GM19240 (cell line): ENCODE results near the gene PDXK.

ENCODE experiments used
- DNase-seq: peaks from one replicate; pipeline ENCODE4 v3.0.0; 2011; ENCODE audit warnings: low spot score; ENCODE audit not compliant: insufficient read length

The PDXK gene

DNA sequence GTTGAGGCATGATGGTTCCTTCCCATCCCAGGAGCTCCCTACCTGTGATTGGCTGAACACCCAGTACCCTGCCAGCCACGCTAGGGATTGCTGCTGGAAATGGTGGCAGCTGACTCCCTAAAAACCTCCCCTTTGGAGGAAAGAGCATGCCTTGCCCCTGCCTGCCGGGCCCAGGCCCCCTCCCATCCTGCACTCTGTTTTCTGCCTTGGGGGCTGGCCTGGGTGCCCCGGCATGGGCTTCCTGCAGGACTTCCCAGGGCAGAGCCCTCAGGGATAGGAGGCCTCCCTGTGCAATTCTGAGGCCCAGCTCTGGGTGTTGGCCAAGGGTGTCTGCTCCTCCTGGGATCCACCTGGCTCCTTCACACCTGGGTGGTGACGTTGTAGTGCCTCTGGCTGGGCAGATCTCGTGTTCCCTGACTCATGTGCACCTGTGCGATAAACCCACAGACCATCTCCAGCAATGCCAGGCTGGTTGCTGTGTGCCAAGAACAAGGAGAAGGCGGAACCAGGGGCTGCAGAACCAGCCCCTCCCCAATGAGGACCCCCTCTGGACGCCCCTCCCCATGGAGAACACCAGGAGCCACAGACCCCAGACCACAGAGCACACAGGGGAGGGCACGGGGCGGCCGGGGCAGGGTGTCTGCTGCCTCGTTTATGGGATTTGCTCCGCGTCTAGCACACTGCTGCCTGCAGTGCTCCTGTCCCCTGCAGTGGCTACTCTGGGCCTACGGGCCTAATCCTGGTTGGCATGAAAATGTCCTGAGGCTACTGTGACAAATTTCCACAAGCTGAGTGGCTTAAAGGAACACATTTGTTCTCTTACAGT, 43.6 kb downstream of the PDXK start:
- no peak for DNase-seq

DNA sequence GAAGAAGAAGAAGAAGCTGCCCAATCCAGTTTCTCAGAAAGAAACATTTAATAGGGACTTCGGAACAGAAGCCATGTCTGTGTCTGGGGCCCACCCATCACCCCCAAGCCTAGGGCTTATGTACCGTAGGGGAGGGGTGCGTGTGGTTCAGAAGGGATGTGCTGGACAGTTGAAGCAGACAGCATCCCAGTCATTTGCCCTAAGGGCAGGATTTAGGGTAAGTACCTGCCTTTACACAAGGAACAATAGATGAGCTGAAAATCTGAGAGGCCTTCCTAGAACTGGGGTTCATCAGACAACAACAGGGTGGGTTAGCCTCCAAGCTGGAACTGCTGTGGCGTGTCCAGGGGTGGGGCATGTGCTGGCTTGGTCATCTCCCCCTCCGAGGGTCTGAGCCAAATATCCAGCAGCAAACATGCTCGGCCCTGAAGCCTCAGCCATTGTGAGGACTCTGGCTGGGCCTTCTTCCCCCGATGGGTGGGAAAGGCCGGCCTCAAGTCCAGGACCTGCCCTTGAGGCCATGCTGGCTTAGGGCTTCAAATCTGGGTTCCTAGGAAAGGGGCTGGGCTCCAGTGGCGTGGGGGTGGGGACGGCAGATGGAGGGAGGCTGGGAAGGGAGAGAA, 45.1 kb downstream of the PDXK start:
- no peak for DNase-seq

DNA sequence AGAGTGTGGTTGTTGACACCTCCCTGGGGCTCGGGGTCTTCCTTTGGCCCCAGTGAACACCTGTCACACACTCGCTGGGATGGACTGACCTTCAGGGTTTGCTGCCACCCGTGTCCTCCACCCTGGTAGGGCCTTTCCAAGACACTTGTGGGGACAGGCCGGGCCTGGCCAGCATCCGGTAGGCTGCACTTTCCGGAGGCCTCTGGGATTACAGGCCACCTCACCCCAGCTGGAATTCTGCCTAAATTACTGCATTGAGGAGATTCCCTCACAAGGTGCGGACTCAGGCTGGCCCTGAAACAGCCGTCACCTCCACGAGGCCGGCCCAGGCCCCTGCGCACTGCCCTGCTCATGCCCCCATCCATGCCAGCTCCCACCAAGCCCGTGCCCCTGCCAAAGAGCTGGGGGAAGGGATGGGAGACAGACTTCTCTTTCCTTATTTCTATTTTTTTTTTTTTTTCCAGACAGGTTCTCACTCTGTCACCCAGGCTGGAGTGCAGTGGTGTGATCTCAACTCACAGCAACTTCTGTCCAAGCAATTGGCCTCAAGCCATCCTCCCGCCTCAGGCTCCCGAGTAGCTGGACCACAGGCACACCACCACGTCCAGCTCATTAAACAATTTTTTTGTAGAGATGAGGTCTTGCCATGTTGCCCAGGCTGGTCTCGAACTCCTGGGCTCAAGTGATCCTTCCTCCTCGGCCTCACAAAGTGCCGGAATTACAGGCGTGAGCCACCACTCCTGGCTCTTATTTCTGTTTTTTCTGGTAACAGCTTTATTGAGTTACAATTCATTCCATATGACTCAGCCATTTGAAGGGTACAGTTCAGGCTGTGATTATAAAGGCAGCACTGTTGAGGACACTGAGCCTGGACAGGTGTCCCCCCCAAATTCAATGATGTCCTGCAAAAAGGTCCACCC, 45.9 kb downstream of the PDXK start:
- no peak for DNase-seq

DNA sequence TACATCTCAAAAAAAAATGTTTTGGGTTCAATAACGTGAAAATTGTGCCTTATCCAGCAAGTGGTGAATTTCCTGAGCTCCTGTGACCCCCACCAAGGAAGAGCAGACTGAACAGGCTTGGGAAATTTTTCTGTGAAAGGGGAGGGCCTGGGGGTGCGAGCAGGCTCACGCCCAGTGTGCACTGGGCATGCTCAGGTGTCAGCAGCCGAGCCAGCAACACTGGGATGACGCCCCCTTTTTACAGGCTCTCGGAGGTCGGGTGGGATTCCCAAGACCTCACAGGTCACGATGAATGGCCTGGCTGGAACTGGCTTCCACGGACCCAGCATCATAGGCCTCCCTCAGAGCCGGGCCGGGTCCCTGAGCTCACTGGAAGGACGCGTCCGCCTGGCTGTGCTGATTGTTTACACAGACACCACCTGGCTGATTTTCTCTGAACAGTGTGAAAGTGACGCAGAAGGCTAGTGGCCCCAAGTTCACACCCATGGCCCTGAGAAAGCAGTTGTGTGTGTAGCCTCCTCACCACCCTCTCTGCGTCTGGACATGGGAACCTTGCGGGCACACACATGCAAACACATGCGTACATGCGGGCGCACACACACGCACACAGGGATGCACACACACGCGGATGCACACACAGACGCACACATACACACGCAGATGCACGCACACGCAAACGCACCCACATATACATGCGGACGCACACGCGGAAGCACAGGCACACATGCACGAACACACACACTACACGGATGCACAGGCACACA, 48.0 kb downstream of the PDXK start:
- no peak for DNase-seq

DNA sequence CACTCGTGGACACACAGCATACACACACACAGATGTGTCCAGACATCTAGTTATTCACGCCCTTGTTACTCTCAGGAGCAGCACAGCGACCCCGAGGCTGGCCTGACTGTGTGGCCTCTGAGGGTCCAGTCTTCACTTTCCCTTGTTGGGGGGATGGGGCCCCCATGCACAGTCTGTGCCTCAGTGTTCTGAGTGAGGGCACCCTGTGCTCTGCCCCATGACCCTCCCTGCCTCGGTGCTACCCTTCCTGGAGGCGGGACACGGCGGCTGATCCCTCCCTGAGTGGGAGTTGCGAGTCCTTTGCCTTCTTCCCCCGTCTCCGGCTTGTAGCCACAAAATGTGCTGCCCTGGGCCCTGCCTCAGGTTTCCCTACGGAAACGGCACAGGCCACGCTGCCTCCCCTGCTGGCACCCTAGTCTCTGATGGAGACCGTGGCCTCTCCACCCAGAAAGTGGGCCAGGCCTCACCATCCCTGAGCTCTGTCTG, 48.6 kb downstream of the PDXK start:
- no peak for DNase-seq

DNA sequence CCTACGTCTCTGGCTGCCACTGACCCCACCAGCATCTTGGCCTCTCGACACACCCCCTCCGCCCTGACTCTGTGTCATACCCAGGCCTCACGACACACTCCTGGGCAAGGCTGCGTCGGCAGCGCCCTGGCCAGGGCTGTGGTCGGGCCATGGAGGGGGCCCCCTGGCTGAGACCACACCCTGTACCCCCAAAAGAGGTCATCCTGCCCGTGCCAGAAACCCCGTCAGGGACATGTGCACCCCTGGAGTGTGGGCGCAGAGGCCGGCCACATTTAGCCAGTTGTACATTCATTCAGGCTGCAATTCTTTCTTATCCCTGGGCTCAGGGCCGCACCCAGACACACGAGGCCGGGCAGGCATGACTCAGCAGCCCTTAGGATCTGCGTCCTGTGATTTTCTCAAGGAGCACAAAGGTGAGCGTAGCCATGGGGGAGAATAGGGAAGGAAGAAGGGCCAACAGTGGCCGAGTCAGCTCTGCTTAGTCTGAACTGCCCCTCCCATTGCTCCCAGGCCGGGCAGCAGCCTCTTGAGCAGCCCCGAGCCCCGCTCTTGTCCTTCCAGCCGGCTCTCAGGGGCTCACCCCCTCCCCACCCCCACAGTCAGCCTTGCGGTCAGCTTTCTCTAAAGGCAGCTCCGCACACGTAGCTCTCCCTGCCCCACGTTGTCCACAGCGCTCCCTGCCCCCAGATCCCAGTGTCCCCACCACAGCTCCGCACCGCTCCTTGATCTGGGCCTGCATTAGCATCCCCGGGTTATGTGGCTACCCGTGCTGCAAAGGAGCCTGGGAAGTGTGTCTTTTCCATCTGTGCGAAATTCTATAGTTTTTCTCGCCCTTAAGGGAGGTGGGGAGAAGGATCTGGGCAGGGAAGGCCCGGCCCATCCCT, 49.3 kb downstream of the PDXK start:
- no peak for DNase-seq

DNA sequence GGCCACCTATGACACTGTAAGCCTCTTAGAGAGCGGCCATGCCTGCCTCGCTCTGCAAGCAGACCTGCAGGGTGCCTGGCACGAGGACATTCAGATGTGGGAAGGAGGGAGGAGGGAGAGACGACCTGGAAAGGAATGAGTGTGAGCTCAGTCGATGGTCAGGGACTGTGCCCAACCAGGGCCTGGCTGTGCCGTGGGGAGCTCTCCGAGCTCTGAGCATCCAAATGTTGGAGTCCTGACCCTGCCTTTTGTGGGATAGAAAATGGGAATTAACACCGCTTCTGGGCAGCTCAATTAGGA, 49.9 kb downstream of the PDXK start:
- DNase-seq: no peak

DNA sequence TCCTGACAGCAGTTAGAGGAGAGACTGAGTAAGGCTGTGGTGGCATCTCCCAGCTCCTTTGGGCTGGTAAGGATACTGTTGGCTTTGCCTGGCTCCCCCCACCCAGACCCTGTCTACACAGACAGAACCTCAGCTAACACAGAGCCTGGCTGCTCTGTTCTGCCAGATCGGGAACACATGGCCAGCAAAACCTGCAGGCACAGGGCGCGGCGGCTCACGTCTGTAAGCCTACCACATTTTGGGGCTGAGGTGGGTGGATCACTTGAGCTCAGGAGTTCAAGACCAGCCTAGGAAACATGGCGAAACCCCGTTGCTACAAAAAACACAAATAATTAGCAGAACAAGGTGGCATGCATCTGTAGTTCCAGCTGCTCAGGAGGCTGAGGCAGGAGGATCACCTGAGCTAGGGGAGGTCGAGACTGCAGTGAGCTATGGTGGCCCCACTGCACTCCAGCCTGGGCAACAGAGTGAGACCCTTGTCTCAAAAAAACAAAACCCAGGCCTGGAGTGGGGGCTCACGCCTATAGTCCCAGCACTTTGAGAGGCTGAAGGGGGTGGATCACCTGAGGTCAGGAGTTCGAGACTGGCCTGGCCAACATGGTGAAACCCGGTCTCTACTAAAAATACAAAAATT, 50.5 kb downstream of the PDXK start:
- DNase-seq: no peak

DNA sequence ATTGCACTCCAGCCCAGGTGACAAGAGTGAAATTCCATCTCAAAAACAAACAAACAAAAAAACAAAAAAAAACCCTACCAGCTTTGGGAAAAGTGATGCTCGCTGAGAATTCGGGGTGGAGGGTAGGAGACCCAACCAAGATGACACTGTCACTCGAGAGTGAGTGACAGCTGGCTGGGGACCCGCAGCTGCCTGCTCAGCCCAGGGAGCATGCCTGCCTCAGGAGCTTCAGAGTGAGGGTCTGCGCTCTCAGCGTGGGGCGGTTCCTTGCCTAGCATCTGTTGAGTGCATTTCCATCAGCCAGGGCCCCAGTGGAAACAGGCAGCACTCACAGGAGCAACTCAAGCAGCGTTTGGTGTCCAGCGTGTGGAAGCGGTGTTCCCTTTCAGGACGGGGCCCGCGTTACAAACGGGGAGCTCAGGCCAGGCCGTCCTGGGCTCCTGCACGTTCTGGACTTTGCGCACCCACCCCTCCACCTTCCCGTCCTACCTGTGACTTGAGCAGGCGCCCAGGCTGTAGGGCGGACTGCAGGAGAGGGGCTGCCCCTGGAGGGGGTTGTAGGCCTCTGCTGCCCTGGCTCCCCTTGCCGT, 51.2 kb downstream of the PDXK start:
- no peak for DNase-seq

DNA sequence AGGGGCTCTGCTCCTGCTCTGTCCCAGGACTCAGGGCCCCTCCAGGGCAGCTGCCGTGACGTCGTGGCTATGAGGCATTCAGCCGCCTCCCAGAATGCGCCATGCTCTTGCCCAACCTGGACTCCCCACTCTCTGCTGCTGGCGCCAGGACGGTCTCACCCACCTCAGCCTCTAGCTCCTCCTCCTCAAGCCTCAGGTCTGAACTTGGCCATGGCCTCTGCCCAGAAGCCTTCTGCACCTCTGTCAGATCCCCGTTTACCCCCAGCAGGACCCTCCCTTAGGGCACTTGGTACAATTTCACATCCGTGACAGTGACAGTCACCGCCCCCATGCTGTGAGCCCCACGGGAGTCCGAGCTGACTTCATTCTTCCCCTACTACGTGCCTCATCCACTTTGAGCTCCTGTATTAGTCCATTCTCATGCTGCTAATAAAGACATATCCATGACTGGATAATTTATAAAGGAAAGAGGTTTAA, 52.3 kb downstream of the PDXK start:
- no peak for DNase-seq

DNA sequence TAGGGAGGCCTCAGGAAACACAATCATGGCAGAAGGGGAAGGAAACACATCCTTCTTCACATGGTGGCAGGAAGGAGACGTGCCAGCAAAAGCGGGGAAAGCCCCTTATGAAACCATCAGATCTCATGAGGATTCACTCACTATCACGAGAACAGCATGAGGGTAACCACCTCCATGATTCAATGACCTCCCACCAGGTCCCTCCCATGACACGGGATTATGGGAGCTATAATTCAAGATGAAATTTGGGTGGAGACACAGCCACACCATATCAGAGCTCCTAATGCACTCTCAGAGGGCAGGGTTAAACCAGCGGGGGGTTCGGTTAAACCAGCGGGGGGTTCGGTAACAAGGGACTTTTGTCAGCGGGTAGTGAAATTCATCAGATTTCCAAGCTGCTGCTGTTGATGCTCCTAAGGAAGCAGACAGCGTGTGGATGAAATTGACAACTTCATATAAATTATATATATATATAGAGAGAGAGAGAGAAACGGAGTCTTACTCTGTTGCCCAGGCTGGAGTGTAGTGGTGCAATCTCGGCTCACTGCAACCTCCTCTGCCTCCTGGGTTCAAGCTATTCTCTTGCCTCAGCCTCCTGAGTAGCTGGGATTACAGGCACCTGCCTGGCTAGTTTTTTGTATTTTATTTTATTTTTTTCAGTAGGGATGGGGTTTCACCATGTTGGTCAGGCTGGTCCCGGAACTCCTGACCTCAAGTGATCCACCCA, 52.9 kb downstream of the PDXK start:
- DNase-seq: no peak

DNA sequence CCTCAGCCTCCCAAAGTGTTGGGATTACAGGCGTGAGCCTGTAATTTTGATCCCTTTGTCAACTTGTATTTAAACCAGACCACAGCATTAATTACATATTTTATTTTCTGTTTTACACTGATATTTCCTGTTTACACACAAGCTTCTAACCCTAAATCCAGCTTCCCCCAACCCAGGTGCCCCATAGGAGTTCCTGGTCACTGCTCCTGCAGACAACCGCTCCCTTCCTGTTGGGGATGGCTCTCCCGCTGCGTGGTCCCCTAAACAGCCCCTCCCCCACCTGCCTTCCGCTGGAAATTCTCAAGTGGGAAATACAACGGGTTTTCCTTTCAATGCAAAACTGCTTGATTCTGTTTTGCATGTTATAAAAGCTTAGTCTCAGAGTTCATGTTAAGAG, 53.5 kb downstream of the PDXK start:
- DNase-seq: no peak

DNA sequence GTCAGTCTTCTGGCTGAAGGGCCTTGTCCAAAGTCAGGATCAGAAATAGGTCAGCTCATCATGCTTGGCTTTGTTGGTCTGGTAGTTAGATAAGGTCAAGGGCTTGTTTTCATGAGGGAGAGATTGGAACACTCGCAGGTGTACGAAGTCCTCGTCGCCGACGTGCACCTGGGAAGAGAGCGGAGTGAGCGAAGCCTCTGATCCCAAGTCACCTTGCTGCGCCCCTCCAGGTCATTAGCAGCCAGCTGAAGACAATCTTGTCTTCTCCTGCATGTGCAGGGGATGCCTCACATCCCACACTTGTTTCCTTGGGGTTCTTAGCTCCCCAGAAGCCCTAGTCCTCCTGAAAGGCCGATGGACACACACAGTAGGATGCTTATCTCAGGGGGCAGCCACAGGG, 55.2 kb downstream of the PDXK start:
- no peak for DNase-seq

DNA sequence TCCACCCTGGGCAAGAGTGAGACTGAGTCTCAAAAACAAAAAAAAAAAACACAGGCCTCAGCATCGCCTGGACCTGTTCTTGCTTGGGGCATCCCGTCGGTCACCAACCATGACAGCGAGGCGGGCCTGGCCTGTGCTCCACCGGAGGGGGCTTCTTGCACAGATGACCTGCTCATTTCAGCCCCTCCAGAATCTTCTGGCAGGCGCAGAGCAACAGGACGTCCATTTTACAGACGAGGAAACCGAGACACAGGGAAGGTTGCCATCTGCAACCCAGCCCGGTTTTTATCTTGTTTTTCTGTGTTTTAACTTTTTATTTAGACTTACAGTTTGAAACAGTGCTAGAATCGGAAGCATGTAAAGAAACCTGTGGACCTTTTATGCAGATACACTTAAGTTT, 56.3 kb downstream of the PDXK start:
- no peak for DNase-seq

DNA sequence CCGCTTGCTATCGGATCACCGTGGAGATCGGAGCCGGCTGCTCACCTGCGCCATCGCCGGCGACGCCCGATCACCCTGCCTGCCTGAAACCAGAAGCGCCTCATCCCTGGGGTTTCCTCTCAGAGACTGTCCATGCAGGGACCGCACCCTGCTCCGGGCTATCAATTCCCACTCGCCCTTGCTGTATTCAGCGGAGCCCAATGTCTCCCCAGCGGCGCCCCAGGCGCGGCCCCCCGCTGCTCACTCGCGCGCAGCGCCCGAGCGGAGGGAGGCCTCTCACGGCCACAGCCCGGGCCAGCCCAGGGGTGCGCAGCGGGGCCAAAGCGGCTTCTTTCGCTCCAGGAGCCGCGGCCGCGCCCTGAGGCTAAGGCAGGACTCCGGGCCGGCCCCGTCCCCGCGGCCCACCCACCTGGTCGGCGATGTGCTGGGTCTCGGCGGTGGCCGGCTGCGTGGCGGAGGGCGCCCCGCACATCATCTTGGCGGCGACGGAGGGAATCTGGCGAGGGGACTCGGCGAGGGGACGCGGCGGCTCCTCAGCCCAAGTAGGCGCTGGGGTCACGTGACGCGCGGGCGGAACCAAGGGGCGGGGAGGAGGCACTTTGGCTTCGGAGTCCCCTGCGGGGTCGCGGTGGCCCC, 57.0 kb downstream of the PDXK start, which contains the start of gene CSTB:
Gene CSTB, minus strand, starts transcription at position 514 of the 636 bp plus-strand sequence. Its CDS starts 39 bp downstream, at position 475.
- peak; percentile 85 for DNase-seq

DNA sequence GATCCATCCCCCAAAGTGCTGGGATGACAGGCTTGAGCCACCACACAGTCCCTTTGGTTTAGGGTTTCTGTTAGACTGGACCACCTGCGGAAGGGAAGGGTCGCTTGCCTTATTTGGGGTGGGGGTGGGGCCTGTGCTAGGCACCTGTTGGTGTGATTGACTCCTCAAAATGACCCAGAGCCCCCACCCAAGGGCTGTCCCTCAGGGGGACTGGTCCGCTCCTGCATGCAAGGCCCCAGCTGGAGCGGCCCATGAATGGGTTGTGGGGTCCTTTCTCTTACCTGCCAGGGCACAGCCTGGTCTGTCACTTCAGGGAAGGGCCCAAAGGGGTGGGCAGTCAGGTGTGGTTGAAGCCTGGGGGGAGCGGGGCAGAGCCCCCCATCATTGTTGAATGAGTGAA, 59.0 kb downstream of the PDXK start:
- no peak for DNase-seq

DNA sequence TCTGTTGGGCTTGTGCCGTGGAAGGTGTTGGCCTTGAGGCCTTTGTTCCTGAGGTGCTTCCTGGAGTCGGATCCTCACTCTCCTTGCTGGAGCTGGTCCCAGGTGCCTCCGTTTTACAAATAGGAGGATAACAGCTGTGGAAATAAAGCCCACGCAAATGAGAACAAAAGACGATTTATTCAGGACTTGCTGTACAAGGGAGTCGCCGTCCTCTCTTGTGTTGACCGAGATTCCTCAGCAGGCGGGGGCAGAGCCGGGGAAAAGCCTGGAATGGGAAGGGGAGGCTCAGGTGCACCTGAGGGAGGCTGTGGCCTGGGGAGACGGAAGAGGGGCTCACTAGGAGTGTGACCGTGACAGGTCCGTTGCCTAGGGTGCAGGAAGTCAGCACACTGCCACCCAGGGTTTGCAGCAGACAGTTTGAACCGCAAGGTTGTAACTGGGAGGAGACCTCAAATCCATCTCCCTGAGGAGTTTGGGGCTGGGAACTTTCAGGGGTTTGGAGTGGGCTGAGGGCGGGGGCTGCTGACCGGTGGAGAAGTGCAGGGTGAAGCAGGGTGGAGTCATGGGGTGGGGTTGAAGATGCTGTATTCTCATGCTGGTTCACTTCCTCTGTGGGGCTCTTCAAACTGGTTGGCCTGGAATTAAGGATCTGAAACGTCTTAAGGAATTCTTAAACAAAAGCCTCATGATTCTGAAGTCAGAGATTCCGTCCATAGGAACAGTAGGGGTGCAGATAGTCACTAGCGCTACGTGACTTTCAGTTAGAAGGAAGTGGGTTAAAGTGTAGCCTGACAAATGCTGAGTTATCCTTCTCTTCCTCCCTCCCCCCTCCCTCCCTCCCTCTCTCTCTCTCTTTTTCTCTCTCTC, 59.8 kb downstream of the PDXK start:
- DNase-seq: no peak
